HepG2 (cell line): Measurements from ENCODE around the gene CBX7. TPM values are rescaled to one million over a fixed set of nuclear protein-coding genes. Genes with fewer than 3 reads are reported as not detected.
A peak's percentile ranks its signal among the peaks of the same experiment; 100 is the strongest.

Source experiments
- MLLT10 ChIP-seq: sonication (generic); formaldehyde crosslinking; IDR thresholded peaks from 2 replicates; pipeline ENCODE4 v1.4.0; 2020; ENCODE audit warnings: missing genetic modification reagents
- ZNF138 ChIP-seq: sonication (generic); formaldehyde crosslinking; IDR thresholded peaks from 2 replicates; pipeline ENCODE4 v1.5.0; 2020; ENCODE audit warnings: mild to moderate bottlenecking, low read depth, missing genetic modification reagents
- ZNF256 ChIP-seq: sonication (generic); formaldehyde crosslinking; conservative IDR thresholded peaks from 2 replicates; pipeline ENCODE4 v1.4.0; 2020; ENCODE audit warnings: missing genetic modification reagents
- polyA plus RNA-seq, 8 experiments: library from polyadenylated mRNA; depleted of rRNA in 3 of 8; stranded (reverse) in 7 of 8; unstranded in 1 of 8; fragments of >200 nt; fragmentation: Illumina TruSeq in 4 of 8; extraction: Trizol in 4 of 8; gene quantifications; 2 replicates each; pipeline versions ENCODE4 v1.2.1 to v1.2.3, GENCODE V29; 2011 to 2016; ENCODE audit warnings: low read depth in 4 of 8, missing spikeins in 1 of 8, mixed read lengths in 1 of 8; ENCODE audit not compliant: insufficient read depth in 1 of 8
- total RNA-seq, 5 experiments: library from RNA; depleted of rRNA; stranded (reverse); fragments of >200 nt; fragmentation: Illumina TruSeq; extraction: Trizol; gene quantifications; 2 replicates each; pipeline ENCODE4 v1.2.3, GENCODE V29; 2016; ENCODE audit warnings: low read depth in 1 of 5
- TF ChIP-seq, protein P1 (sequence below): sonication (generic); formaldehyde crosslinking; IDR thresholded peaks from 2 replicates; pipeline ENCODE4 v1.4.0; 2020; ENCODE audit warnings: missing genetic modification reagents, borderline replicate concordance
- TF ChIP-seq, protein P2 (sequence below): fragments of 450-650 bp; IDR thresholded peaks from 2 replicates; pipeline ENCODE4 v1.6.1; 2016
- TF ChIP-seq, protein P3 (sequence below): sonication (generic); formaldehyde crosslinking; IDR thresholded peaks from 2 replicates; pipeline ENCODE4 v1.8.0; 2022; ENCODE audit warnings: mild to moderate bottlenecking, missing genetic modification reagents

CBX7 gene
- total and polyA plus RNA-seq, 2 of the 13 experiments (the other 11 are each of a cell fraction or from before 2014, with no cell fraction given), result 0.35 to 4.9 TPM

DNA sequence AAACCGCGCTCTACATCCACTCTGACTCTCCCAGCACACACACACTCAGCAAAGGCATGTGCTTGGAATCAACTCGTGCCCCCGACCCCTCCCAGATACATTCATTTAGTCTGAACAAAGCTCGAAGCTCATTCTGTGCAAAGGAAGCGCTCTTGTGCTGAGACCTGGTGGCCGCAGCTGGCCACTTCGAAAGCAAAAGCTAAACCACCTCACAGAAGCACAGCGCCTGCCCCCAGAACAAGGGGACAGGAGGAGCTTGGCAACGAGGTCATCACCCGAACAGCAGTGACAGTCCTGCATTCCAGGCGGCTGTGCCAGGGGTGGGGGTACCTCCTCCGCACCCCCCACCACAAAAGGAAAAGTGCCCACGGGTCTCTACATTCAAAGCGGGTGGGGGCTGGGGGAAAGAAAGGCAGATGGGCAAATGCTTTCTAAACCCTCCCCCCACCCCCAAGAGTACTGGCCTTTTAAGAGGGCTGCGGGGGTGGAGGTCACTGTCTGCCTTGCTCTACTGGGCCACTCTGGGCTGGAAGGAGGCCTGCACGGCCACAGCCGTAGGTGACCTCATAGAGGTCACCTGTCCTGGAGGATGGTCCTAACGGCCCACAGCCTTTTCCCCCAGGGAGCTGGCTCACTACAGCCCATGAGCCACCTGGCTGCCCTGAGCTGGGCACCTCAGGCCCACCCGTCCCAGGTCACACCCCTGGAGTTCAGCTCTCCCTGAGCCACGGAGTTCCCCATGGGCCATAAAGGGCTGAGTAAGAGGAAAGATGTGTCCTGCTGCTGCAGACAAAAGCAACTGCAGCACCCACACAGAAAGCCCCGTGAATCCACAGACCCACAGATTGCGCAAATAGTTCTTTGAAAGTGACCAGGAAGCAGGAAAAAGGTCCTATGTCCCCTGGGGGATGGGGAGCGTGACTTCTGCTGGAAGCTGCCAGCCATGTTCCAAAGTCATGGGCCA lies 21.3 kb downstream of the CBX7 start (continued):
- TF ChIP-seq, protein P1, sequence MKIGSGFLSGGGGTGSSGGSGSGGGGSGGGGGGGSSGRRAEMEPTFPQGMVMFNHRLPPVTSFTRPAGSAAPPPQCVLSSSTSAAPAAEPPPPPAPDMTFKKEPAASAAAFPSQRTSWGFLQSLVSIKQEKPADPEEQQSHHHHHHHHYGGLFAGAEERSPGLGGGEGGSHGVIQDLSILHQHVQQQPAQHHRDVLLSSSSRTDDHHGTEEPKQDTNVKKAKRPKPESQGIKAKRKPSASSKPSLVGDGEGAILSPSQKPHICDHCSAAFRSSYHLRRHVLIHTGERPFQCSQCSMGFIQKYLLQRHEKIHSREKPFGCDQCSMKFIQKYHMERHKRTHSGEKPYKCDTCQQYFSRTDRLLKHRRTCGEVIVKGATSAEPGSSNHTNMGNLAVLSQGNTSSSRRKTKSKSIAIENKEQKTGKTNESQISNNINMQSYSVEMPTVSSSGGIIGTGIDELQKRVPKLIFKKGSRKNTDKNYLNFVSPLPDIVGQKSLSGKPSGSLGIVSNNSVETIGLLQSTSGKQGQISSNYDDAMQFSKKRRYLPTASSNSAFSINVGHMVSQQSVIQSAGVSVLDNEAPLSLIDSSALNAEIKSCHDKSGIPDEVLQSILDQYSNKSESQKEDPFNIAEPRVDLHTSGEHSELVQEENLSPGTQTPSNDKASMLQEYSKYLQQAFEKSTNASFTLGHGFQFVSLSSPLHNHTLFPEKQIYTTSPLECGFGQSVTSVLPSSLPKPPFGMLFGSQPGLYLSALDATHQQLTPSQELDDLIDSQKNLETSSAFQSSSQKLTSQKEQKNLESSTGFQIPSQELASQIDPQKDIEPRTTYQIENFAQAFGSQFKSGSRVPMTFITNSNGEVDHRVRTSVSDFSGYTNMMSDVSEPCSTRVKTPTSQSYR, result peak; percentile 32; the same call in 1 of the 2 replicates
- TF ChIP-seq, protein P2, sequence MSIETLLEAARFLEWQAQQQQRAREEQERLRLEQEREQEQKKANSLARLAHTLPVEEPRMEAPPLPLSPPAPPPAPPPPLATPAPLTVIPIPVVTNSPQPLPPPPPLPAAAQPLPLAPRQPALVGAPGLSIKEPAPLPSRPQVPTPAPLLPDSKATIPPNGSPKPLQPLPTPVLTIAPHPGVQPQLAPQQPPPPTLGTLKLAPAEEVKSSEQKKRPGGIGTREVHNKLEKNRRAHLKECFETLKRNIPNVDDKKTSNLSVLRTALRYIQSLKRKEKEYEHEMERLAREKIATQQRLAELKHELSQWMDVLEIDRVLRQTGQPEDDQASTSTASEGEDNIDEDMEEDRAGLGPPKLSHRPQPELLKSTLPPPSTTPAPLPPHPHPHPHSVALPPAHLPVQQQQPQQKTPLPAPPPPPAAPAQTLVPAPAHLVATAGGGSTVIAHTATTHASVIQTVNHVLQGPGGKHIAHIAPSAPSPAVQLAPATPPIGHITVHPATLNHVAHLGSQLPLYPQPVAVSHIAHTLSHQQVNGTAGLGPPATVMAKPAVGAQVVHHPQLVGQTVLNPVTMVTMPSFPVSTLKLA, result no peak
- TF ChIP-seq MLLT10 (CRISPR knock-in tag), result no peak
- TF ChIP-seq, protein P3, sequence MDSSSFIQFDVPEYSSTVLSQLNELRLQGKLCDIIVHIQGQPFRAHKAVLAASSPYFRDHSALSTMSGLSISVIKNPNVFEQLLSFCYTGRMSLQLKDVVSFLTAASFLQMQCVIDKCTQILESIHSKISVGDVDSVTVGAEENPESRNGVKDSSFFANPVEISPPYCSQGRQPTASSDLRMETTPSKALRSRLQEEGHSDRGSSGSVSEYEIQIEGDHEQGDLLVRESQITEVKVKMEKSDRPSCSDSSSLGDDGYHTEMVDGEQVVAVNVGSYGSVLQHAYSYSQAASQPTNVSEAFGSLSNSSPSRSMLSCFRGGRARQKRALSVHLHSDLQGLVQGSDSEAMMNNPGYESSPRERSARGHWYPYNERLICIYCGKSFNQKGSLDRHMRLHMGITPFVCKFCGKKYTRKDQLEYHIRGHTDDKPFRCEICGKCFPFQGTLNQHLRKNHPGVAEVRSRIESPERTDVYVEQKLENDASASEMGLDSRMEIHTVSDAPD, result no peak
- TF ChIP-seq ZNF138 (CRISPR knock-in tag), result no peak
- TF ChIP-seq ZNF256 (CRISPR knock-in tag), result no peak
